Measurements from ENCODE around the gene ADAM12.

The ADAM12 gene

GRCh38 chr10:126242397-126243260 is 145.6 kb downstream of the ADAM12 start:
- DNase-seq = peak in 43 of 58 donors; percentile 8 to 84 (median 43)

- DNase-seq = peak in 28 of 58 donors; percentile 12 to 75 (median 44)
Measured at GRCh38 chr10:126240483-126240882, 147.8 kb downstream of the ADAM12 start.

GRCh38 chr10:126239844-126240243 is 148.4 kb downstream of the ADAM12 start:
- no peak for DNase-seq

GRCh38 chr10:126235979-126236851 is 152.1 kb downstream of the ADAM12 start:
- peak in 3 of 58 donors; percentile 21 to 49 (median 45) for DNase-seq

- peak in 6 of 58 donors; percentile 14 to 49 (median 34) for DNase-seq
Measured at GRCh38 chr10:126235091-126235978, 152.9 kb downstream of the ADAM12 start.

- no peak for DNase-seq
Measured at GRCh38 chr10:126234630-126235029, 153.6 kb downstream of the ADAM12 start.

- DNase-seq = no peak
Measured at GRCh38 chr10:126233182-126234148, 154.8 kb downstream of the ADAM12 start.

GRCh38 chr10:126230587-126230986 is 157.7 kb downstream of the ADAM12 start:
- DNase-seq = no peak

- no peak for DNase-seq
Measured at GRCh38 chr10:126229686-126230085, 158.6 kb downstream of the ADAM12 start.

GRCh38 chr10:126227762-126228134 is 160.5 kb downstream of the ADAM12 start:
- DNase-seq = peak in 1 of 58 donors; percentile 12

- no peak for DNase-seq
Measured at GRCh38 chr10:126226988-126227761, 161.1 kb downstream of the ADAM12 start.

GRCh38 chr10:126226205-126226604 is 162.1 kb downstream of the ADAM12 start:
- DNase-seq = no peak

GRCh38 chr10:126225672-126226008 is 162.6 kb downstream of the ADAM12 start:
- DNase-seq = no peak

- no peak for DNase-seq
Measured at GRCh38 chr10:126224967-126225671, 163.2 kb downstream of the ADAM12 start.

- DNase-seq = no peak
Measured at GRCh38 chr10:126223512-126224067, 164.7 kb downstream of the ADAM12 start.

- no peak for DNase-seq
Measured at GRCh38 chr10:126222736-126223511, 165.4 kb downstream of the ADAM12 start.

- no peak for DNase-seq
Measured at GRCh38 chr10:126221874-126222273, 166.4 kb downstream of the ADAM12 start.
